CD4-positive, alpha-beta T cell (primary cell): ENCODE data around the gene ZC3H18. TPM values are rescaled to one million over a fixed set of nuclear protein-coding genes. Genes with fewer than 3 reads are reported as not detected.
A peak's percentile ranks its signal among the peaks of the same experiment; 100 is the strongest.

Experiments used
- ATAC-seq: fragments of 200-7000 bp; cut with Tn5 transposase; one replicate; pipeline ENCODE4 v1.10.0; 2022; ENCODE audit warnings: mild to moderate bottlenecking; ENCODE audit not compliant: poor library complexity
- CTCF ChIA-PET: fragments of 350-600 bp; sonication (Branson Sonifier 250); formaldehyde crosslinking; loops from one replicate; lab custom pipeline; 2021; ENCODE audit warnings: antibody characterized with exemption, inconsistent platforms; lab: Charles Lee
- POLR2A ChIA-PET: fragments of 350-600 bp; sonication (Branson Sonifier 250); formaldehyde crosslinking; loops from one replicate; lab custom pipeline; 2021; ENCODE audit warnings: antibody characterized with exemption, inconsistent platforms; lab: Charles Lee
- DNase-seq, 14 experiments: peaks; one replicate each; pipeline ENCODE4 v3.0.0-alpha.2; 2013 to 2020; ENCODE audit warnings: mixed read lengths in 2 of 14
- H3K27ac ChIP-seq, 2 donors: one replicate each; pipeline versions ENCODE4 v1.5.1 to v1.7.0; 2013; ENCODE audit warnings: low read length in 2 of 2, low read depth in 1 of 2, mild to moderate bottlenecking in 1 of 2
- H3K27me3 ChIP-seq, 2 experiments: 1 replicate in 1 of 2; 2 replicates in 1 of 2; pipeline versions ENCODE4 v1.6.1 to v1.7.0; 2013; ENCODE audit warnings: low read length in 2 of 2, control low read depth in 1 of 2, mild to moderate bottlenecking in 1 of 2, moderate library complexity in 1 of 2; ENCODE audit not compliant: insufficient read depth in 2 of 2, control insufficient read depth in 1 of 2
- H3K36me3 ChIP-seq: one replicate; pipeline ENCODE4 v1.6.1; 2013; ENCODE audit warnings: low read length, control low read depth; ENCODE audit not compliant: insufficient read depth
- H3K4me1 ChIP-seq: one replicate; pipeline ENCODE4 v1.6.1; 2013; ENCODE audit warnings: low read length, control low read depth; ENCODE audit not compliant: insufficient read depth
- H3K4me3 ChIP-seq: one replicate; pipeline ENCODE4 v1.5.1; 2013; ENCODE audit warnings: mild to moderate bottlenecking, low read length, moderate library complexity
- H3K9me3 ChIP-seq, 2 experiments: 1 replicate in 1 of 2; 2 replicates in 1 of 2; pipeline versions ENCODE4 v1.6.1 to v1.7.0; 2013; ENCODE audit warnings: low read length in 2 of 2, mild to moderate bottlenecking in 2 of 2, control low read depth in 1 of 2, moderate library complexity in 1 of 2; ENCODE audit not compliant: control insufficient read depth in 1 of 2, insufficient read depth in 1 of 2
- H3K27ac Mint-ChIP-seq: one replicate; pipeline ENCODE4 v1.8.0; 2020; ENCODE audit warnings: mixed read lengths
- H3K27me3 Mint-ChIP-seq: one replicate; pipeline ENCODE4 v1.8.0; 2021; ENCODE audit warnings: mixed read lengths
- H3K36me3 Mint-ChIP-seq: one replicate; pipeline ENCODE4 v1.8.0; 2021; ENCODE audit warnings: low read depth, mixed read lengths
- H3K4me1 Mint-ChIP-seq: one replicate; pipeline ENCODE4 v1.8.0; 2021; ENCODE audit warnings: low read depth, mixed read lengths
- H3K4me3 Mint-ChIP-seq: one replicate; pipeline ENCODE4 v1.8.0; 2020; ENCODE audit warnings: mild to moderate bottlenecking, mixed read lengths
- H3K9me3 Mint-ChIP-seq: one replicate; pipeline ENCODE4 v1.8.0; 2020; ENCODE audit warnings: mixed read lengths
- intact Hi-C, 2 experiments: fragments of 100-400 bp; cut with DNase I in 1 of 2; cut with micrococcal nuclease in 1 of 2; formaldehyde crosslinking; loops; one replicate each; pipeline versions ENCODE4 v1.15.1 to v1.9.0; 2023 to 2025; cut with DNase I, micrococcal nuclease
- total RNA-seq, 174 experiments: library from RNA in 2 of 174; stranded (reverse) in 2 of 174; gene quantifications; one replicate each; pipeline ENCODE4 v1.2.3 and lab custom pipeline; 2021 to 2026
- TF ChIP-seq, protein P1 (sequence below): fragments of 200-600 bp; IDR thresholded peaks from one replicate; pipeline ENCODE4 v1.8.0; 2022; ENCODE audit warnings: antibody characterized with exemption, mild to moderate bottlenecking

Gene ZC3H18
- total RNA-seq, 2 experiments from 2014 or later = 92.6 to 93.7 TPM

DNA sequence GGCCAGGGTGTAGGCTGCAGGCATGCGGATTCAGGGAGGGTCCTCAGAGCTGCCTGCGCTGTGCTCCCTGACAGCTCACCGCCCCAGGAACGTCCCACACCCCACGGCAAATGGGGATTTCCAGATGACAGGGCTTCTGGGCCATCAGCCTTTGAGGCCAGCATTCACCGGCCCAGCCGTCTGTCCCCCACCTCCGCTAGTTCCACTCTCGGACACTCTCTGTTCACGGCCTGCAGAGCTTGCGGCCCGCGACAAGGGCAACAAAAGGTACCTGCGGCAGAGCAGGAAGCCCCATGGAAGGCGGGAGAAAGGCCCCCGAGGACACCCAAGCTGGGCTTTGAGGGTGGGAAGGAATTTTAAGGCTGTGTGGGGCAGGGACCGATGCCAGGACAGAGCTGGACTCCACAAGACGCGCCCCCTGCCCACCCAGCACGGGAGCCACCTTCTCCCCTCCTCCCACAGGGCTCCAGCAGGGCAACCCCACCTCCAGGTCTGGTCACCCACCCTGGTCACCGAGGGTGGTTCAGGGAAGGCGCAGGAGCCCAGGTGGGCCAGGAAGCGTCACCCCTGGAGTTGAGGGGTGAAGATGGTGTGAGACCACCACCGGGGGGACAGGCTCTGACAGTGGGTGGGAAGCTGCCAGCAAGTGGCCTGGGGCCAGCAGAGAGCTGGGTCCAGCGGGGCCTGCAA is 86.2 kb downstream of the ZC3H18 start:
- no peak for ATAC-seq
- H3K4me1 Mint-ChIP-seq = peaks cover 3% of the 10 kb centered on the region
- Histone ChIP-seq H3K27ac (no peak overlapping the region), H3K4me1 (peaks cover 14% of the 10 kb centered on the region), H3K4me3 (no peak overlapping the region), H3K9me3 (no peaks in the 10 kb centered on the region), H3K36me3 (peaks cover 16% of the 10 kb centered on the region), H3K27me3 (no peaks in the 10 kb centered on the region)
- ChIA-PET POLR2A (no interaction called here), CTCF (no interaction called here)
- TF ChIP-seq, protein P1, sequence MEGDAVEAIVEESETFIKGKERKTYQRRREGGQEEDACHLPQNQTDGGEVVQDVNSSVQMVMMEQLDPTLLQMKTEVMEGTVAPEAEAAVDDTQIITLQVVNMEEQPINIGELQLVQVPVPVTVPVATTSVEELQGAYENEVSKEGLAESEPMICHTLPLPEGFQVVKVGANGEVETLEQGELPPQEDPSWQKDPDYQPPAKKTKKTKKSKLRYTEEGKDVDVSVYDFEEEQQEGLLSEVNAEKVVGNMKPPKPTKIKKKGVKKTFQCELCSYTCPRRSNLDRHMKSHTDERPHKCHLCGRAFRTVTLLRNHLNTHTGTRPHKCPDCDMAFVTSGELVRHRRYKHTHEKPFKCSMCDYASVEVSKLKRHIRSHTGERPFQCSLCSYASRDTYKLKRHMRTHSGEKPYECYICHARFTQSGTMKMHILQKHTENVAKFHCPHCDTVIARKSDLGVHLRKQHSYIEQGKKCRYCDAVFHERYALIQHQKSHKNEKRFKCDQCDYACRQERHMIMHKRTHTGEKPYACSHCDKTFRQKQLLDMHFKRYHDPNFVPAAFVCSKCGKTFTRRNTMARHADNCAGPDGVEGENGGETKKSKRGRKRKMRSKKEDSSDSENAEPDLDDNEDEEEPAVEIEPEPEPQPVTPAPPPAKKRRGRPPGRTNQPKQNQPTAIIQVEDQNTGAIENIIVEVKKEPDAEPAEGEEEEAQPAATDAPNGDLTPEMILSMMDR = no peak
- H3K36me3 Mint-ChIP-seq = peaks cover 6% of the 10 kb centered on the region
- no peaks in the 10 kb centered on the region for H3K27me3 Mint-ChIP-seq
- H3K27ac Mint-ChIP-seq = no peak overlapping the region
- intact Hi-C loops = no loop called here
- H3K9me3 Mint-ChIP-seq = no peaks in the 10 kb centered on the region
- no peak overlapping the region for H3K4me3 Mint-ChIP-seq
- peak in 1 of 14 experiments; percentile 28 for DNase-seq

DNA sequence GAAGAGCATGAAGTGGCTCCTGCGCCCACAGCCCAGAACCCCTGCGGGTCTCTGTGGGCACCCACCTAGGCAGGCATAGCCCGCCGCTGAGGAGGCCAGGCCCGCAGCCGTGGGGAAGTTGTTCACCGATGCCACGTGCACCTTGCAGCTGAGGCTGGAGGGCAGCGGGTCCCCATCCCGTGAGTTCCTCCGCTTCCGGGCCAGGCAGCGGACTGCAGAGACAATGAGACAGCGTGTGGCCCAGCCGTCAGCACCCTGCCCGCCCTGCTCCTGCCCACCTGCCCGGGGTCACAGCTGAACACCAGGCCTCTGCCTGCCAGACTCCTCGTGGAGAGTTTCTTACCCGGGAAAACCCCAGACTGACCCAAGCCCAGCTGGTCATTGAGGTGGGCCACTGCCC is 87.2 kb downstream of the ZC3H18 start:
- H3K36me3 Mint-ChIP-seq = peaks cover 5% of the 10 kb centered on the region

DNA sequence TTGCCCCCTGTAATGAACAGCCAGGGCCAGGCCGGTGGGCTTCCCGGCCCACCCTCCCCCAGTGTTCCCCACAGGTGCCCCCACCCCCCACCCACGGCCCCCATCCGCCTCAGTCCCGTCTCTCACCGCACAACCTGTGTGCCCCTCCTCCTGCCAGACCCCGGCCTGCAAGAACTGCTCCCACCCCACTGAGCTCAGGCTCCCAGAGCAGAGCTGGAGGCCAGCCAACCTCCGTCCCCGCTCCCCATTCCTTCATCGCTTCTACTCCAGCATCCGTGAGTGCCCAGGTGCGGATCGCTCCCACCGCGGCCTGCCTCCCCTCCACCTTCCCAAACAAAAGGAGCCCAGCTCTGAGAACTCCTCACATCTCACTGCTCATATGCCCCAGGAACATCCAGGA is 88.5 kb downstream of the ZC3H18 start:
- H3K4me1 ChIP-seq = peaks cover 14% of the 10 kb centered on the region
- Mint-ChIP-seq H3K36me3 (peaks cover 11% of the 10 kb centered on the region), H3K4me1 (peaks cover 10% of the 10 kb centered on the region), H3K27me3 (no peaks in the 10 kb centered on the region), H3K9me3 (no peaks in the 10 kb centered on the region), H3K4me3 (no peak overlapping the region), H3K27ac (no peak overlapping the region)
- no peak overlapping the region for H3K27ac ChIP-seq
- no peaks in the 10 kb centered on the region for H3K9me3 ChIP-seq
- ChIA-PET POLR2A (no interaction called here), CTCF (no interaction called here)
- ATAC-seq = no peak
- TF ChIP-seq, protein P1 = no peak
- H3K4me3 ChIP-seq = no peak overlapping the region
- intact Hi-C loops = no loop called here
- DNase-seq = no peak
- H3K27me3 ChIP-seq = no peaks in the 10 kb centered on the region
- peaks cover 13% of the 10 kb centered on the region for H3K36me3 ChIP-seq

More for the DNA sequence above, 87.2 kb downstream of the ZC3H18 start:
- Mint-ChIP-seq H3K9me3 (no peaks in the 10 kb centered on the region), H3K27me3 (no peaks in the 10 kb centered on the region), H3K27ac (no peak overlapping the region), H3K4me1 (peaks cover 6% of the 10 kb centered on the region), H3K4me3 (no peak overlapping the region)
- ChIA-PET CTCF (no interaction called here), POLR2A (no interaction called here)
- Histone ChIP-seq H3K4me3 (no peak overlapping the region), H3K27ac (no peak overlapping the region), H3K4me1 (peaks cover 14% of the 10 kb centered on the region), H3K9me3 (no peaks in the 10 kb centered on the region), H3K36me3 (peaks cover 16% of the 10 kb centered on the region), H3K27me3 (no peaks in the 10 kb centered on the region)
- DNase-seq (no peak), ATAC-seq (no peak)
- intact Hi-C loops = no loop called here
- TF ChIP-seq, protein P1 = no peak
